ENCODE results near the gene GATAD2A.

GATAD2A gene

DNA sequence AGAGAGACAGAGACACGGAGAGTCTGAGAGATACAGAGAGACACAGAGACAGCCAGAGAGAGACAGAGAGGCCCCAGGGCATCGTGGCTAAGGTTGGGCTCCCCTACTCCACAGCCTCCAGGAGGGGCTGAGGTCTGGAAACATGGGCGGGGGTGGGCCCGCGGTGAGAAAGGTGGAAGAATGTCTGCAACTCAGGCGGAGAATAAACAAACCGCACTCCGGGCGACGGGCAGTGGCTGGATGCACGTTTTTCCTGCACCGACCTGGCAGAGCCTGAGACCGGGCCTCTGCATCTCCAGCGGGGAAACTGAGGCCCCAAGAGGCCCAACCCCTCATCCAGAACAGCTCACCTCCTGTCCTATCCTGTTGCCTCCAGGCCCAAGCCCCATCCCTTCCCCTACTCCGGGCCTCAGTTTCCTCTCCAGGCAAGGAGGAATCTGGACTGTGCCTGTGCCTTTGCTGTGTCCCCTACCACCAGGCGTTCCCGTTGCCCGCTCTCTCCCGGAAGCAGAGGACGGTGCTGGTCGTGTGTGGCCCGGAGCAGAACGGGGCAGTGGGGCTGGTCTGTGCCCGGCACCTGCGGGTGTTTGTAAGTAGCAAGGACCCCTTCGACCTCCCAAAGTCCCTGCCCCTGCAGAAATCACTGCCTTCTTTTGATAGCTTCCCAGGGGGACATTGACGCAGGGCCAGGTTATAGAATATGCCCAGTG is 129.2 kb downstream of the GATAD2A start:
- DNase-seq: no peak

DNA sequence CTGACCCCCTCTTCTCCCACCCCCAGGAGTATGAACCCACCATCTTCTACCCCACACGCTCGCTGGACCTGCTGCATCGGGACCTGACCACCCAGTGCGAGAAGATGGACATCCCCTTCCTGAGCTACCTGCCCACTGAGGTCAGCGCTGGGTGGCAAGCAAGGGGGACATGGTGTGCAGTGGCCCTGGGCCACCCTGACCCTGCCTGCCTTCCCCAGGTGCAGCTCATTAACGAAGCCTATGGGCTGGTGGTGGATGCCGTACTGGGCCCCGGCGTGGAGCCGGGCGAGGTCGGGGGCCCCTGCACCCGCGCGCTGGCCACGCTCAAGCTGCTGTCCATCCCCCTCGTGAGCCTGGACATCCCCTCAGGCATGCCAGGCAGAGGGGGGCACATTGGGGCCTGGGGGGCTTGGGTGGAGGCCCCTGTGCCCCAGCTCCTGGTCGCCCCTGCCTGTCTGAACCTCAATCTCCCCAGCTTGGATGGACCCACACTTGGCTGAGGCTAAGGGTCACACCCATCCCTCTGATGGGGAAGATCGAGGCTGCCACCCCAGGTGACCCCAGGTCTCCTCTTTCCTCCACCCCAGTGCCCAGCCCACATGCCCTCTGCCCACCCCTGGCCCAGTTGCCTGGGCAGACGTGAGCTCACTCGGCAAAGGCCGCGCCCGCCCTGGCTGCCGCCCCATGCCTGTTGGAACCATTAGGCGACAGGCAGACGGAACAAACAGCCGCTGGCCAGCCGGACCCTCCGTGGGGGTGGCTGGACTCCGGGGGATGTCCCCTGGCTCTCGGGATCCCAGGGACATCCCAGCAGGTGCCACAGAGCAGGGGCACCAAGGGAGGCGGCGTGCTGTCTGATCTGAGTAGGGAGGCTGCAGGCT is 130.1 kb downstream of the GATAD2A start:
- DNase-seq: no peak

GRCh38 chr19:19537075-19538048 is 131.9 kb downstream of the GATAD2A start:
- no peak for DNase-seq

DNA sequence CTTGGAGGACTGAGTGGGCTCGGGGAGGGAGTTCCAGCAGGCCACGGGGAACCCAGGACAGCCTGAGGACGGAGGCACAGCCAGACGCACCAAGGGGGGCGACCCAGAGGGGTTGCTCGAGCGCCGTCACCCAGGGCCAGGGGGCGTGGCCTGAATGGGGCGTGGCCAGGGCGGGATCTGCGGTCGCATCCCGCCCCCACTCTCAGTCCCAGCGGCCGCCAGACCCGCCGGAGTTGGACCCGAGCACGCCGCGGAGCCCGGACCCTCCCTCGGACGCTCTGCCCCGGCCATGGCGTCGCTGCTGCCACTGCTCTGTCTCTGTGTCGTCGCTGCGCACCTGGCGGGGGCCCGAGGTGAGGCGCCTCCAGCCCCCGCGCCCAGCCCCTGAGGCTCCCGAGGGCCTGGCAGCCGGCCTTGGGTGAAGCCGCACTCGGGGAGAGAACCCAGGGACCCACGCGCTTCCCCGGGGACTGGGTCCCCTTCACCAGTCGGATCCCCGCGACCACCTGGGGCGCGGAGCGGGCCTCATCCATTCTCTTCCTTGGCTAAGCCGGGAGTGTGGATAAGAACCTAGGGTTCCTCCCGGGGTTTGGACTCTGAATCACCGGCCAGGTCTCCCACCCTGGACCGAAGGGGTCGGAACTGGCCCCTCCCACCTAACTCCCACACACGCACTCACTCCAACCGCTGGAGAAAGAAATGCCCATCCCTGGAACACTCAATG is 132.7 kb downstream of the GATAD2A start, which contains the start of gene CILP2:
CILP2 (plus strand) TSS at position 205 of the 724 bp plus-strand sequence; CDS start at position 290, 85 bp downstream.
- no peak for DNase-seq

DNA sequence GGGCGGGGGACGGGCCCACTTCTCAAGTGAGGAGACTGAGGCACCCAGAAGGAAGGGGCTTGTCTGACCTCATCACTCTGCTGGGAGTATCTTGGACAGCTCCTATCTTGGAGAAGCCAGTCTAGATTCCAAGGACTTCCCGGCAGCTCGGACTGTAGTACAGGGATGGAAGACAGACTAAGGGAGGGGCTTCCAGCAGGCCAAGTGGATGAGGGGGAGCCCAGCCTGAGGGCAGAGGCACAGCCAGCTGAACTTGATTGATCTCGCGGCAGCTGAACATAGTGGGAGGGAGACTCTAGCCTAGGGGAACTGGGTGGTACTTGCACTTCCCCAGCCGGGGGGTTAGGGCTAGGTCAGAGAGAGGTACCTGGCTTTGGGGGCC is 133.3 kb downstream of the GATAD2A start:
- no peak for DNase-seq

- no peak for DNase-seq
Measured at GRCh38 chr19:19539698-19540063, 134.2 kb downstream of the GATAD2A start.

DNA sequence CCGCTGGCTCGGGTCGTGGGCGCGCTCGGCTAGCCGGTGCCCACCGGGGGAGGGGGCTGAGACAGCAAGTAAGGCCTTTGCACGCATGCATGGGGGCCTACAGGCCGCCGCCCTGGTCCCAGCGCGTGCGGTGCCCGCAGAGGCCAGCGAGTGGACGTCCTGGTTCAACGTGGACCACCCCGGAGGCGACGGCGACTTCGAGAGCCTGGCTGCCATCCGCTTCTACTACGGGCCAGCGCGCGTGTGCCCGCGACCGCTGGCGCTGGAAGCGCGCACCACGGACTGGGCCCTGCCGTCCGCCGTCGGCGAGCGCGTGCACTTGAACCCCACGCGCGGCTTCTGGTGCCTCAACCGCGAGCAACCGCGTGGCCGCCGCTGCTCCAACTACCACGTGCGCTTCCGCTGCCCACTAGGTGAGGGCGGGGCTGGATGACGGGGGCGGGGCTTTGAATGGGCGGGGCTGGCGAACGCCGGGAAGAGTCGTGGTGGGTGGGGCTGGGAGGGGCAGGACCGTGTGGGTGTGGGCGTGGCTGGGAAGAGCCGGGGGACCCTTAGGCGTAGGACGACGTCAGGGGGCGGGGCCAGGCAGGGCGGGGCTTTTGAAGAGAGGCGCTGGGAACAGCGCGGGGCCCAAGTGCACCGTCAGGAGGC is 134.7 kb downstream of the GATAD2A start:
- DNase-seq: no peak

- DNase-seq: no peak
Measured at GRCh38 chr19:19540715-19541515, 135.4 kb downstream of the GATAD2A start.

- no peak for DNase-seq
Measured at GRCh38 chr19:19541616-19542015, 136.1 kb downstream of the GATAD2A start.

GRCh38 chr19:19542507-19542906 is 137.0 kb downstream of the GATAD2A start:
- DNase-seq: no peak

- no peak for DNase-seq
Measured at GRCh38 chr19:19543101-19543500, 137.6 kb downstream of the GATAD2A start.

DNA sequence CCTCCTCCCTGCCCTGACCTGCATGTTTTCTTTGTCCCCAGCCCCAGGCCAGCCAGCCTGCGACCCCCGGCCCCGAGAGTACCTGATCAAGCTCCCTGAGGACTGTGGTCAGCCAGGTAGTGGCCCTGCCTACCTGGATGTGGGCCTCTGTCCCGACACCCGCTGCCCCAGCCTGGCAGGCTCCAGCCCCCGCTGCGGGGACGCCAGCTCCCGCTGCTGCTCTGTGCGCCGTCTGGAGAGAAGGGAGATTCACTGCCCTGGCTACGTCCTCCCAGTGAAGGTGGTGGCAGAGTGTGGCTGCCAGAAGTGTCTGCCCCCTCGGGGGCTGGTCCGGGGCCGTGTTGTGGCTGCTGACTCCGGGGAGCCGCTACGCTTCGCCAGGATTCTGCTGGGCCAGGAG is 138.2 kb downstream of the GATAD2A start:
- no peak for DNase-seq

DNA sequence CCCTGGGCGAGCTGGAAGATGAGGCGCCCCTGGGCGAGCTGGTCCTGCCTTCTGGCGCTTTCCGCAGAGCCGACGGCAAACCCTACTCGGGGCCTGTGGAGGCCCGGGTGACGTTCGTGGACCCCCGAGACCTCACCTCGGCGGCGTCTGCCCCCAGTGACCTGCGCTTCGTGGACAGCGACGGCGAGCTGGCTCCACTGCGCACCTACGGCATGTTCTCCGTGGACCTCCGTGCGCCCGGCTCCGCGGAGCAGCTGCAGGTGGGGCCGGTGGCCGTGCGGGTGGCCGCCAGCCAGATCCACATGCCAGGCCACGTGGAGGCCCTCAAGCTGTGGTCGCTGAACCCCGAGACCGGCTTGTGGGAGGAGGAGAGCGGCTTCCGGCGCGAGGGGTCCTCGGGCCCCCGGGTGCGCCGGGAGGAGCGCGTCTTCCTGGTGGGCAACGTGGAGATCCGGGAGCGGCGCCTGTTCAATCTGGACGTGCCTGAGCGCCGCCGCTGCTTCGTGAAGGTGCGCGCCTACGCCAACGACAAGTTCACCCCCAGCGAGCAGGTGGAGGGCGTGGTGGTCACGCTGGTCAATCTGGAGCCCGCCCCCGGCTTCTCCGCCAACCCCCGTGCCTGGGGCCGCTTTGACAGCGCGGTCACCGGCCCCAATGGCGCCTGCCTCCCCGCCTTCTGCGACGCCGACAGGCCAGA is 138.9 kb downstream of the GATAD2A start:
- DNase-seq: no peak

DNA sequence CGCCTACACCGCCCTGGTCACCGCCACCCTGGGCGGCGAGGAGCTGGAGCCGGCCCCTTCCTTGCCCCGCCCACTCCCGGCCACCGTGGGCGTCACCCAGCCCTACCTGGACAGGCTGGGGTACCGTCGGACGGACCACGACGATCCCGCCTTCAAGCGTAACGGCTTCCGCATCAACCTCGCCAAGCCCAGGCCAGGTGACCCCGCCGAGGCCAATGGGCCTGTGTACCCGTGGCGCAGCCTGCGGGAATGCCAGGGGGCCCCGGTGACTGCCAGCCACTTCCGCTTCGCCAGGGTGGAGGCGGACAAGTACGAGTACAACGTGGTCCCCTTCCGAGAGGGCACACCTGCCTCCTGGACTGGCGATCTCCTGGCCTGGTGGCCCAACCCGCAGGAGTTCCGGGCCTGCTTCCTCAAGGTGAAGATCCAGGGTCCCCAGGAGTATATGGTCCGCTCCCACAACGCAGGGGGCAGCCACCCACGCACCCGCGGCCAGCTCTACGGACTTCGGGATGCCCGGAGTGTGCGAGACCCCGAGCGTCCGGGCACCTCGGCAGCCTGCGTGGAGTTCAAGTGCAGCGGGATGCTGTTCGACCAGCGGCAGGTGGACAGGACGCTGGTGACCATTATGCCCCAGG is 139.6 kb downstream of the GATAD2A start:
- no peak for DNase-seq

DNA sequence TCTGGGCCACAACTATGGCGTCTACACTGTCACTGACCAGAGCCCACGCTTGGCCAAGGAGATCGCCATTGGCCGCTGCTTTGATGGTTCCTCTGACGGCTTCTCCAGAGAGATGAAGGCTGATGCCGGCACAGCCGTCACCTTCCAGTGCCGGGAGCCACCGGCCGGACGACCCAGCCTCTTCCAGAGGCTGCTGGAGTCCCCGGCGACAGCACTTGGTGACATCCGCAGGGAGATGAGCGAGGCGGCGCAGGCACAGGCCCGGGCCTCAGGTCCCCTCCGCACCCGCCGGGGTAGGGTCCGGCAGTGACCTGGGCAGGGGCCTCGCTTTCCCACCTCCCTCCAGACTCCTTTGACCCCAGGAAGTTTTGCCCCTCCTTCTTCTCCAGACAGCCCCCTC is 140.2 kb downstream of the GATAD2A start:
- no peak for DNase-seq

- DNase-seq: no peak
Measured at GRCh38 chr19:19546751-19547162, 141.3 kb downstream of the GATAD2A start.

GRCh38 chr19:19547674-19548336 is 142.3 kb downstream of the GATAD2A start:
- DNase-seq: no peak

GRCh38 chr19:19548915-19549759 is 143.7 kb downstream of the GATAD2A start:
- DNase-seq: no peak
